ENCODE data around the gene CLIP3. TPM values are rescaled to one million over a fixed set of nuclear protein-coding genes. Genes with fewer than 3 reads are reported as not detected.

Gene CLIP3
- total and polyA plus RNA-seq, 4 donors = 0.59 to 1.5 (median 0.80) TPM

- no peaks in the 10 kb centered on the region for H3K9me3 ChIP-seq (ENCODE audit: control insufficient read depth in 4 of 4, low read length in 3 of 4)
- no peak for DNase-seq (ENCODE audit: low spot score)
- no peak overlapping the region for H3K27ac ChIP-seq (ENCODE audit: low read depth in 1 of 2, low read length in 2 of 2)
- H3K27me3 ChIP-seq (ENCODE audit: control insufficient read depth in 4 of 4, insufficient read depth in 4 of 4, low read length in 3 of 4) = no peaks in the 10 kb centered on the region
- no peak overlapping the region for H3K9ac ChIP-seq (ENCODE audit: low read depth in 1 of 2, low read length in 2 of 2)
- 95% methylated on average over 3 of the region's 3 CpGs for WGBS
- peaks cover 0 to 2% (median 0%) of the 10 kb centered on the region in 4 donors for H3K36me3 ChIP-seq (ENCODE audit: control insufficient read depth in 4 of 4, insufficient read depth in 3 of 4, low read depth in 1 of 4, low read length in 3 of 4)
- TF ChIP-seq FOXA1 (IDR thresholded peaks at IDR 0.05) (no peak), YY1 (IDR thresholded peaks at IDR 0.05) (no peak), JUND (IDR thresholded peaks at IDR 0.05) (no peak), GABPA (IDR thresholded peaks at IDR 0.05 in 1 of 2, conservative IDR thresholded peaks at IDR 0.05 in 1 of 2) (no peak), HNF4A (conservative IDR thresholded peaks at IDR 0.05) (no peak), TAF1 (conservative IDR thresholded peaks at IDR 0.05) (no peak), REST (IDR thresholded peaks at IDR 0.05) (no peak), SP1 (IDR thresholded peaks at IDR 0.05) (no peak), FOXA2 (IDR thresholded peaks at IDR 0.05) (no peak), RAD21 (IDR thresholded peaks at IDR 0.05) (no peak), NR2F2 (IDR thresholded peaks at IDR 0.05) (no peak), RXRA (IDR thresholded peaks at IDR 0.05) (no peak), ZBTB33 (IDR thresholded peaks at IDR 0.05) (no peak), MAX (IDR thresholded peaks at IDR 0.05) (no peak)
- TF ChIP-seq, protein P1, sequence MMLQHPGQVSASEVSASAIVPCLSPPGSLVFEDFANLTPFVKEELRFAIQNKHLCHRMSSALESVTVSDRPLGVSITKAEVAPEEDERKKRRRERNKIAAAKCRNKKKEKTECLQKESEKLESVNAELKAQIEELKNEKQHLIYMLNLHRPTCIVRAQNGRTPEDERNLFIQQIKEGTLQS (IDR thresholded peaks at IDR 0.05) = no peak
- H3K4me3 ChIP-seq (ENCODE audit: low read depth in 1 of 3, low read length in 3 of 3) = no peak overlapping the region
- no peaks in the 10 kb centered on the region for H3K4me1 ChIP-seq (ENCODE audit: control insufficient read depth in 4 of 4, insufficient read depth in 4 of 4, low read length in 3 of 4)
Measured at GRCh38 chr19:36081385-36081784, 48.7 kb upstream of the CLIP3 start.

DNA sequence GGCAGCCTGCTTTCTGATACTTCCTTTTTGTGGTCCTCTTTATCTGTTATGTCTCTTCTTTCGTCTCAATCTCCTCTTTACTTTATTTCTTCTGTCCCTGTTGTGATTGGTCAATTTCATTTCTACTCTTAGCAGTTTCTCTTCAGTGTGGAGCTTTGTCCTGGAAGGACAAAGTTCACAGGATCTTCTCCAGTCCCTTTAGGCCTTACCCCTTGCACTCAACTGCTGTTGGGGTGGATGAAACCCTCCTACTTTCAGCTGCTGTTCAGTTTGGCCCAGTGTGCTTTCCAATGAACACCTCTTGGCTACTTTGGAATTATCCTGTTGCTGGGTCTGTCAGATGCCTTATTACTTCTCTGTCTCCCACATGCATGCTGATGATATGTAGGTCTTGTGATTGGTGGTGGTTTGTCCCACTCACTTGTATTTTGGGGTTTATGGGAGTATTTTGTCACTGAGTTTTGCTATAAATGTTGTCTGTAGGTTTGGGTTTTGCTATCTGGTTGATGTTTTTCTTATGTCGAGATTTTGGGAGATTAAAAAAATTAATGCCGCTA lies 46.8 kb upstream of the CLIP3 start:
- no peak overlapping the region for H3K9ac ChIP-seq (ENCODE audit: low read depth in 1 of 2, low read length in 2 of 2)
- H3K27me3 ChIP-seq (ENCODE audit: control insufficient read depth in 4 of 4, insufficient read depth in 4 of 4, low read length in 3 of 4) = no peaks in the 10 kb centered on the region
- no peaks in the 10 kb centered on the region for H3K4me1 ChIP-seq (ENCODE audit: control insufficient read depth in 4 of 4, insufficient read depth in 4 of 4, low read length in 3 of 4)
- peaks cover 0 to 2% (median 0%) of the 10 kb centered on the region in 4 donors for H3K36me3 ChIP-seq (ENCODE audit: control insufficient read depth in 4 of 4, insufficient read depth in 3 of 4, low read depth in 1 of 4, low read length in 3 of 4)
- WGBS = 90% methylated on average over 3 of the region's 3 CpGs
- no peak for DNase-seq (ENCODE audit: low spot score)
- no peak for TF ChIP-seq RXRA (IDR thresholded peaks at IDR 0.05)
- peak in 1 of 2 donors; percentile 10 for TF ChIP-seq HNF4A (conservative IDR thresholded peaks at IDR 0.05)
- TF ChIP-seq EGR1 (IDR thresholded peaks at IDR 0.05; ENCODE audit: low read depth in 2 of 2) = no peak
- no peak for TF ChIP-seq RAD21 (IDR thresholded peaks at IDR 0.05)
- TF ChIP-seq, protein P2, sequence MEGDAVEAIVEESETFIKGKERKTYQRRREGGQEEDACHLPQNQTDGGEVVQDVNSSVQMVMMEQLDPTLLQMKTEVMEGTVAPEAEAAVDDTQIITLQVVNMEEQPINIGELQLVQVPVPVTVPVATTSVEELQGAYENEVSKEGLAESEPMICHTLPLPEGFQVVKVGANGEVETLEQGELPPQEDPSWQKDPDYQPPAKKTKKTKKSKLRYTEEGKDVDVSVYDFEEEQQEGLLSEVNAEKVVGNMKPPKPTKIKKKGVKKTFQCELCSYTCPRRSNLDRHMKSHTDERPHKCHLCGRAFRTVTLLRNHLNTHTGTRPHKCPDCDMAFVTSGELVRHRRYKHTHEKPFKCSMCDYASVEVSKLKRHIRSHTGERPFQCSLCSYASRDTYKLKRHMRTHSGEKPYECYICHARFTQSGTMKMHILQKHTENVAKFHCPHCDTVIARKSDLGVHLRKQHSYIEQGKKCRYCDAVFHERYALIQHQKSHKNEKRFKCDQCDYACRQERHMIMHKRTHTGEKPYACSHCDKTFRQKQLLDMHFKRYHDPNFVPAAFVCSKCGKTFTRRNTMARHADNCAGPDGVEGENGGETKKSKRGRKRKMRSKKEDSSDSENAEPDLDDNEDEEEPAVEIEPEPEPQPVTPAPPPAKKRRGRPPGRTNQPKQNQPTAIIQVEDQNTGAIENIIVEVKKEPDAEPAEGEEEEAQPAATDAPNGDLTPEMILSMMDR (IDR thresholded peaks at IDR 0.05; ENCODE audit: low read depth, low read length, missing input control) = no peak
- no peak for TF ChIP-seq SP1 (IDR thresholded peaks at IDR 0.05)
- TF ChIP-seq NR2F2 (IDR thresholded peaks at IDR 0.05) = no peak
- TF ChIP-seq FOXA2 (IDR thresholded peaks at IDR 0.05) = no peak
- H3K9me3 ChIP-seq (ENCODE audit: control insufficient read depth in 4 of 4, low read length in 3 of 4) = no peaks in the 10 kb centered on the region
- no peak overlapping the region for H3K4me3 ChIP-seq (ENCODE audit: low read depth in 1 of 3, low read length in 3 of 3)
- no peak overlapping the region for H3K27ac ChIP-seq (ENCODE audit: low read depth in 1 of 2, low read length in 2 of 2)

Measured in liver (tissue), 9 donors.